HG02943 (cell line): ENCODE measurements around the gene AKT3.

Experiments
- ATAC-seq: cut with Tn5 transposase; IDR thresholded peaks from one replicate; pipeline ENCODE4 v1.9.1; 2021; ENCODE audit warnings: mild to moderate bottlenecking, low read depth, moderate library complexity; ENCODE audit not compliant: unreplicated experiment

Gene AKT3

DNA sequence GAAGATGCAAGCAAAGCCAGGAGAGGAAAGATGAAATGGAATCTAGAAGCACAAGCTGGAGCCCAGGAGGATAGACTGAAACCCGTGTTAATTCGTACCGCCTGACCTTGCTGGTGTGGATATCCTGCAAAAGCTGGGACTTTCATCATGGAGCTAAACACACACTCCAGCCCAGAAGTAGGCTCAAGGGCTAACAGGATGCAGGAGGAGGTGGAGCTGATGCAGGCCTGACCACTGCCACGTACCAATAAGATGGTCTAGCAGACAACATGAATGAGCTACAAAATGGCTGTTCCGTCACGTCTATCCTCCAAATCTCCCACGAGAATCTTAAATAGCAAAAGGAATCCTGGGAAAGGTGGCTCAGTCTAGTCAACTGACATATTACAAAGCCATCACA lies 323.9 kb downstream of the AKT3 start:
- no peak for ATAC-seq

DNA sequence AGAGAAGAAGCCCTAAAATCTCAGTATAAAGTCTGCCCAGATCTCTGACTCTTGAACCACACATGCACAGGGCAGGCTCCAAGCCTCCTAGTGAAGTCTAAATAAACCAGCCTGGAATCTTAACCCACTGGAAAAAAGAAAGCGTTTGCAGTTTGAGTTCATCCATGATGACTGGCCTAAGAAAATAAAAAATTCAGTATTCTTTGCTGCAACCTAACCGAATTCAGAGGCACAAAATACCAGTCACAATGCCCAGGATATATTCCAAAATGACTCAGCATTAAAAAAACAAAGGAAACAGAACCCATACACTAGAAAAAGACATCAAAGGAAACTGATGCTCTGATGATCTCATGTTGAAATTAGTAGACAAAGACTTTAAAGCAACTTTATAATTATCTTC lies 325.0 kb downstream of the AKT3 start:
- ATAC-seq: no peak

DNA sequence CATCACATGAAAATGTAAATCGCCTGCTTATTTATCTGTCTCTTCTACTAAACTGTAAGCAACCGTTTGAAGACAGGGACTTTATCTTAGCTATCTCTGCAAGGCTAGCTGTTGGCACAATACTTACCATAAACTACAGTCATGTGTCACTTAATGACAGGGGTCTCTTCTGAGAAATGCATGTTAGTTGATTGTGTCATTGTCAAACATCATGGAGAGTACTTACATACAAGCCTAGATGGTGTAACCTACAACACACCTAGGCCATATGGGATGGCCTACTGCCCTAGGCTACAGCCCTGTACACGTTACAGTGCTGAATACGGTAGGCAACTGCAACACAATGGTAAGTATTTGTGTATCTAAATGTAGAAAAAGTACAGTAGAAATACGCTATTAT lies 326.3 kb downstream of the AKT3 start:
- ATAC-seq: no peak

DNA sequence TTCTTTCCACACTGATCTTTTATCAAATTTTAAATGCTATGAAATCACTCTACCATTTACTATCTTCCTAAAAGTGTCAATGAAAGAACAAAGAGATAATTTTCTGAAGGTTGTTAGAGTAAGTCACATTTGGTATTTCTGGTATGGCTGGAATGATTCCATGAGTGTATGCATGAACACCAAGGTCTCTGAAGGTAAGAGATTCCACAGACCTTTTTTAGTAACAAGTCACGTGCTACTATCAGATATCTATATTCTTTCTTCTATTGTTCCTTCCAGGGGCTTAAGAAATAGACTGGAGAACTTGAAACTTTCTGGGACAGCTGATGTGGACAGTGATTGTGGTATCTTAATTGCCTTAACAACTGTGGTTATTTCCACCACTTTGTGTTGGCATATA lies 329.2 kb downstream of the AKT3 start:
- no peak for ATAC-seq

DNA sequence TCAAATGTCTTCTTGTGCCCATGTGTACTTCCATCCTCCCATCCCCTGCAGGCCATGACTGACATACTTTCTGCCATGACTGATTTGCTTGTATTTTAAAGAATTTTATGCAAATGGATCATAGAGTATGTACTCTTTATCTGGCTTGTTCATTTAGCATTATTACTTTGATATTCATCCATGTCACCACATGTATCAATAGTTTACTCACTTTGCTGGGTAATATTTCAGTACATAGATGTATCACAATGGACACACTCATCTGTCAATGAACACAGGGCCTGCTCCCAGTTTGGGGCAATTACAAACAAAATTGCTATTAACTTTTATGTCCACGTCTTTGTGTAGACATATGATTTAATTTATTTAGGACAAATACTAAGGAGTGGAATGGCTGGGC lies 335.1 kb downstream of the AKT3 start:
- ATAC-seq: no peak

DNA sequence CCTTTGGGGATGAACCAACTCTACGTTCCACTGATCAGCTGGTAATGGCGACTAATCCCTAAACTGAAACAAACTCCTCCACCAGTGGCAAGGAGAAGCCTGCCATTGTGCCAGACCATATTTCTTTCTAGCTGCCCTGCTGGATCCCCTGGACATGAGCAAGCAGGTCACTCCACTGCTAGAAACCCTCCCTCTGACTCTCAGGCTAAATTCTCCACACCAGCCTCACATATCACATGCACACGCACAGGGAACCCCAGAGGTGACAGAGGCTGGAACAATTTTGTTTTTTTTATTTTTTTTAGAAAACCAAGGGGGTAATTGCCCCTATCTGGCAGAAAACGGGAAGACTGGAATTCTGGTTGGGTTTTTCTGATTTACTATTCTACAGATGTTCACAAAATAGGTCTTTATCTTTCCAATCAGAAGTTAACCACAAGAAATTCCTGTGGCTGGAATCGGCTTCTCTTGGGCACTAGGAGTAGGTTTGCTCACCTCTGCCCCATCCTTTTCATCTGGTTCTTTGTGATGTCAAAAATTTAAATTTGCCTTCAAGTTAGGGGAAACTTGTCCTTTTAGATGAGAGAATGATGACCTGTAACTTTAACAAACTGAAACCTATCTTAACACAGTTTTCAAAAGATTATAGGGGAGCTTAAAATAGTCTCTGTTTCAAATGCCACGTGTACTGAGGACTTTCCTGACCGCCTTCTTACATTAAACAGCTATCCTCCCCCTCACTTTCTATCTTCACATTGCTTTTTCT lies 336.1 kb downstream of the AKT3 start:
- ATAC-seq: no peak

DNA sequence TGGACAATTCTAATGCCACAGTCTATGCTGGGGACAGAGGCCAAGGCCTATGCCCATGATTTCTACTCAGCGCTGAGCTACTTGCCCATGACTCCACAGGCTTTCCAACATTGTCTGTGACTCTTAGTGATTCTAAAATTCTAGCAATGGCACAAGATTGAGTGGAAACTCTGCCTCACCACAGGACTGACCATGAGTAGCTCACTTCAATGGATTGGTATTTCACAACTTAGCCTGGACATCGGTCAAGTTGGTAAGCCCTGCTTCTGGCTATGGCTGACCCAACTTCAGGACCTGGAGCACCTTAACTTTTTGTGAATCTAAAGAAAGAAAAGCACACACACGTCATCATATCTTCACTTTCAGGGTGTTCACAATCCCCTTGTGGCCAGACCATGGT lies 339.1 kb downstream of the AKT3 start:
- ATAC-seq: no peak

DNA sequence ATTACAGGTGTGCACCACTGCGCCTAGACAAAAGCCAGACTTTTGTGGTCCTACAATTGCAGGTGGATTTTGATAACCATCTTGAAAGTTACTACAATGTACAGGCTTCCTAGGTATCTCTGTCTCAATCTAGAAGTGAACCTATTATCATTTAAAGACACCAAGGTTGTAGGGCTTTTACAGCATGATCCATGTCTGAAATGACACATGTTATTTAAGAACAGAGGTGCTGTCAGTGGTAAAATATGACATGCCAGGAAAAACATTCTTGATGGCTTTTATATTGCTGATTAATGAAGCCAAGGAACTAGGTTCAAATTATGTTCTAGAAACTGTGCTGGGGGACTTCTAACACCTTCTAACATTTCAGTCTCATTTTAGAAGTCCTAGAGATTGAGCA lies 341.1 kb downstream of the AKT3 start:
- ATAC-seq: no peak

DNA sequence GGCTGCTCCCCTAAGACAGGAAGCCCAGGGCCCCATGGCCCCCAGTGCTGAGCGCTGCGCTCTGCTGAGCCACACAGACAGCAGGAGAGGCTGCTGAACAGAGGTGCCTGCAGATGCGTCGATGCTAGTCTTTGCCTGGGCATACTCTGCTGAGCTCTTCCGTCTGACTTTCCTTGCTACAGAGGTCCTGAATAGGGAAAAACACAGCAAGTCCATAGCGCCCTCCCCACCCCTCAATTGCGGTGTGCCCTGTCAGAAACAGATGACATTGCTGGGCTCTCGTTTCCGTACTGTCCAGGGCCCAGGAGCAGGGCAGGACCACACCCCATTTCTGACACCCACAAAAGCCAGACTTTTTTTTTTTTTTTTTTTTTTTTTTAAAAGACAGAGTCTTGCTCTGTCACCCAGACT lies 341.7 kb downstream of the AKT3 start:
- no peak for ATAC-seq

DNA sequence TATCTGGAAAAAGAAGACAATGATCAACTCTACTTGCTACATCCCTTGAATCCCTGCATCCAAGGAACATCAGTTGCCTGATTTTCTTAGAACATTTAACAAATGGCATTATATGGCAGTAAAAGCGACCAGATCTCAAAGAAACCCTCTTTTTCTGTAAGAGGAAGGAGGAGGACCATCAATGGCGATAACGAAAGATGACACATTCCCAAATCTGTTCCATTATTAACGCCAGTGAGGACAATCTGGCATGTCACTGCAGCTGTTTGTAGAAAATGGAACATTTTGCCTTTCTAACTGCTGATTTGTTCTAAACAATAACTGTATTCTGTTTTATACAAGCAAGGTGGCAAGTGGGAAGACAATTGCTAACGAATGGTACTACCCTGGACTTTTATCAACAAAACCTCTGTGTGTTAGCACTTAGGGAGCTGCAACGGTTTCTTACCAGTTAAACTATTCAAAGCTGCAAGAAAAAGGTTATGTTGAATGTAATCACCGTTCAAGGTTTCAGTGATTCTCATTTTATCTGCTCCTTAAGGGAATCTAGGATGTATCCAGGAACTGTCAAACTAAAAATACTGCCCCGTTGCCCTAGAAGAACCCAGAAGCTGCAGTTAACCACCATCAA lies 342.3 kb downstream of the AKT3 start:
- ATAC-seq: no peak

DNA sequence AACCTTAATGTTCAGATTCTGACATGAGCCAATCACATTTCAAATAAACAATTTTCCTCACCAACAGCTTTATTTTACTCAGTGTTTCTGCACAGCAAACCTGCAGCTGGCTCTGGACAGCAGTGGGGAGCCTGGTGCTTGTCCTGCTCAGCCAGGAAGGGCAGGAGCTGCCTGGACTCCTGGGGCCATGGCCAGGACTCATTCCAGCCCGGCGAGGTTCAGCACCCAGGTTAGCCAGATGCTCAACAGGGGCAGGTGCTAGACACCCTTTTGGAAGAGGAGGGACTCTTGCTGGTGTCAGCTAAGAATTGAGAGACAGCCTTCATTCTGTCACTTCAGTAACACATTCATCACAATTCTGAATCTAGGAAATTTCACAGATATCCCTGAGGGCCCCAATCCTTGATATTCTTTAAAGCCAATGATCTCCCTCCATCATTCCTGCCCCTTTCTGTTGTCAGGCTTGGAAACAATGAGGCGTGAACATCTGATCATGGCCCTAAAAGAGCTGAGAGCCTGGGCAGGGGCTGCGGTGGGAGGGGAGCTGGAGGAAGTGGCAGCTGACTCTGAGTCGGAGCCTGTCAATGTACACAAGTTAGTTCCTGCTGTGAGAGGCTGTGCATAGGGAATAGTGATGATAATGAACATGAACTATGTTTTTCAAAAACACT lies 342.9 kb downstream of the AKT3 start:
- ATAC-seq: no peak

DNA sequence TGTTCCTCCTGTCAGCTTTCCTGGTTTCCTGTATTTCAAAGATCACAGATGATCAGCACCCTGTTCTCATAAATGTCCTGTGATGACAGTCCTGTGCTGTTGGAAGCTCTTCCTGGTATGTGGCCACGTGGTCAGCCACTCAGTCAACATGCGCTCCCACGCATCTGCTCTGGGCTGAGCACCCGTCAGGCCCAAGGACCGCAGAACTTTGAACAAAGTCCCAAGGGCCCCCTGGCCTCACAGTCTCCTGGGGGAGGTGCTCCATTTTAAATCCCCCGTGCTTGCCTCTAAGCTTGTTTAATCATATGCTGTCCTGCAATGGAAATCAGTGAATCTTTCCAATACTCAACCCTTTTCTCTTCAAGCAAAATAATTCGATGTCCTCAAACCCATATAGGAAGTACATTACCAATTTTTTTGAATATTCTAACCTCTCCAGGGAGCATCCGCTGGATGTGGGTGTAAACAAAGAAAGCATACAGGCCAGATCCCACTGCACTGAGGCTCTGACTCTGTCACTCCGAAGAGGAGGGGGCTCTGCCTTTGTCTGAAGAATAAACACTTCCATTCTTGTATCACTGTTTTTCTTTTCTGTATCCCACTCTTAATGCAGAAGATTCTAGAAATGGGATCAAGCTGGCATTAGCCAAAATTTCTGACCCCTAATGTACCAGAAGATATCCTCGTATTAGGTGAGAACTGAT lies 343.9 kb downstream of the AKT3 start:
- peak; percentile 52 for ATAC-seq

DNA sequence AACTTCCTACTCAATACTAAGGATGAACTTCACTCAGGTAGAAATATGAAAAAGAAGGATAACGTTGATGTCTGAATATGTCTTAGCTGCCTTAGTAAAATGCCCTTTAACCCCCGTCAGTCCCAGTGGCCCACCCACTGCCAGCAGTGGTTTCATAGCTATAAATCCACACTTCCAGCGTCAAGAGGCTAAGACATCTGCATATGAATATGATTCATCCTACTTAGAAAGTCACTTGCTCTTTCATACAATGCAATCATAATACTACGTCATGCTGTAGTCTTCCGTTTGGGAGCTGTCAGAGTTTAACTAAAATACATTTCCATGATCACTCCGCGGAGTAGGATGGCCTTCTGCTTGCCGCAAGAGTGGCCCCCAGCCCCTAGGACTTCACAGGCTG lies 346.9 kb downstream of the AKT3 start:
- no peak for ATAC-seq

DNA sequence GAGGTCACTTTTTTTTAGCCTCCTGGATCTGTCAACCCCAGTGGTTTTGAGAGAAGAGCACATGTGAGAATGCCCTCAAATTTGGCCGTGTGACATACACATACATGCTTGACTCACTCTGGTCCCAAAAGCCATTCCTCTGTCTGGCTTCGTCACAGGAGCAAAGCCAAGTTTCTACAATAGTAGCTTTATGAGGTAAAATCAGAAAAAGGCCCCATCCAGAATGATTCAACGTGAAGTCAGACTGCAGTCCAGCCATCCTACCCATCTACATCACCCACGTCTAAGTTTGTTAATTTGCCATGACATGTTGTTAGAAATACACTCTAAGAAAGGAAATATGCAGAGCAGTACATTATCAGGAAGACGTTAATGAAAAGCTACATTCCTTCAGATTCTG lies 349.0 kb downstream of the AKT3 start:
- no peak for ATAC-seq

DNA sequence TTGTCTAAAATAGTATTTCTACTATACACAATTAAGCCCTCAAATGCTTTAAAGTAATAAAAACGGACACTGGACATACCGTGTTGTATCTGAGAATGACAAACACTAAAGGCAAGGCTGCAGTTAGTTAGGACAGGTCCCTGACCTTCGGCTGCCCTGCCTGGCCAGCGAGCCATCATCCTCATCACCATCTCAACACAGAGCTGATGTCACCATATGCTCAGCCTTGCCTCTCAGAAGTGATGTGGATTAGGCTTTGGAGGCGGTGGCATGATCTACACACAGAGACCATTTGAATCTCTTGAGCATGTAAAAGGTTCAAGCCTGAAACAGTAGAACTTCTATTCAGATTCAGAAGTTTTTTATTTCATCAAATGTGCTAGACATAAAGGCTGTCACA lies 349.5 kb downstream of the AKT3 start:
- no peak for ATAC-seq

DNA sequence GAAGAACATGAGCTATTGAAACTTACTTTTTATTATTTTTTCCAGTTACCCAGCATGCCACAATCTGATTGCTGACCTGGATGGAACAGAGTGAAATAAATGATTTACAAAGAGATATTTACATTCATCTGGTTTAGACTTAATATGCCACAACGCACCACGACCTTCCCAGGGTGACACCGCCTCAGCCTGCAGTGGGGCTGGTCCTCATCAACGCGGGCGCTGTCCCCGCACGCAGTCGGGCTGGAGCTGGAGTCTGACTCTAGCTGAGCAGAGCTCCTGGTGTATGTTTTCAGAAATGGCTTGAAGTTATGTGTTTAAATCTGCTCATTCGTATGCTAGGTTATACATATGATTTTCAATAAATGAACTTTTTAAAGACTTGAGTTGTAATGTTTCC lies 350.3 kb downstream of the AKT3 start:
- no peak for ATAC-seq

DNA sequence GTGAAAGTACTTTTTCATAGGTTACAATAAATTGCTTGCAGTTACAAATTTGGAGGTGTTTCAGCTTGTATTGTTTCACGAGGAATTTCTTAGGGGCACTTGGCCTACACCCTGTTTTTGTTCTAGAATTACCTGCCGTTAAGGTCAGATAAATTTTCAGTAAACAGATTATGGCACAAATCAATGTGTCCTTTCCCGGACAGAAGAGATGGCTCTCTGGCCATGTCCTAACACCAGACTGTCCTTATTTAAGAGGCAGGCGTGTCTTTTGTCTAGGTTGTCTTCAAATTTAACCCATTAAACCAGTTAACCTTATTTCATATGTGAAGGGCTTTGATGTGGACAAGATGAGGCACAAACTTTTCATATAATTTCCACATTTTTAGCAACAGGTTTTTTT lies 350.8 kb downstream of the AKT3 start:
- no peak for ATAC-seq

DNA sequence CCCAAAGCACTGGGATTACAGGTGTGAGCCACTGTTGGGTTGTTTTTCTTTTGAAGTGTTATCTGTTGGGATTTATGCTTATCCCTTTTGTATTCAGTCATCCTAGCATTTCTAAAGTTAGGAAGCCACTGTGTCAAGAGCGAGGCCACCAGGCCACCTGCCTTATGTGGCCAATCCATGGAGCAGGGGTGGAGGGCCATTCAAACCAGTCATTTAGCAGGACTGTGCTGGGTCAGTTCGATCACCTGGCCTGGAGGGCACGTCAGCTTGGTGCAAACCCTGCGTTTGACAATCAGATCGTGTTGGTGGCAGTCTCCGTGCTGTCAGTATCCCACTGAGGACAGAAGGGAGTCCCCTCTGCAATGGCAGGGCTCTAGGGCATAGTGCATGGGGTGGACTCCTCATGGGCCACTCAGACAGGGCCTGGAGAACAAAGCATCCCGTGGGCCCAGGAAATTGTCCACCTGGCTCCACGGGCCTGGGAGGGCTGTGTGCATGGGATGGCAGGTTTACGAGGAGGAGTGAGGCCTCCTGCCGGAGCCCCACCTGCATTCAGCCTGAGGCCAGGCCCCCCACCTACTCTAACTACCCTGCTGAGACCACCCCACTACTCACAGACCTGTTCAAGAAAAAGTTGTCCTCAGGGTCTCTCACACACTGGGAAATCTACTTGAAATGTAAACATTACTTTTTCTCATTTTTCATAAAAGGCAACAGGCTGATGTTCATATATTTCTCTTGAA lies 351.9 kb downstream of the AKT3 start:
- no peak for ATAC-seq

DNA sequence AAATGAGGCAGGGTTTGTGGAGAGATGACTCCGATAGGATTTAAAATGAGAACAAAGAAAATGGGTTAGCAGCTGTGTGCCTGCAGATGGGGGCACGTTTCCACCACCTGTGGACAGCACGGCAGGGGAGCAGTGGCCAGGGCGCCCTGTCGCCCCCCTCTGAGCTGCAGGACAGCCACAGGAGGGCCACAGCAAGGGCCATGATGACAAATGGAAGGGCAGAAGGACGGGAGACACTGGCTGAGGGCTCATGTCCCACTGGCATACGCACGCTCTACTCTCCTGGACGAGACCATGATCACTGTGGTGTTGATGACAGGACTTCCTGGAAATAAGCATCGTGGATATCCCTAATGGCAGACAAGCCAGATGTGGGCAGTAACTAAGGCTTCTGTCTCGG lies 353.2 kb downstream of the AKT3 start:
- no peak for ATAC-seq

DNA sequence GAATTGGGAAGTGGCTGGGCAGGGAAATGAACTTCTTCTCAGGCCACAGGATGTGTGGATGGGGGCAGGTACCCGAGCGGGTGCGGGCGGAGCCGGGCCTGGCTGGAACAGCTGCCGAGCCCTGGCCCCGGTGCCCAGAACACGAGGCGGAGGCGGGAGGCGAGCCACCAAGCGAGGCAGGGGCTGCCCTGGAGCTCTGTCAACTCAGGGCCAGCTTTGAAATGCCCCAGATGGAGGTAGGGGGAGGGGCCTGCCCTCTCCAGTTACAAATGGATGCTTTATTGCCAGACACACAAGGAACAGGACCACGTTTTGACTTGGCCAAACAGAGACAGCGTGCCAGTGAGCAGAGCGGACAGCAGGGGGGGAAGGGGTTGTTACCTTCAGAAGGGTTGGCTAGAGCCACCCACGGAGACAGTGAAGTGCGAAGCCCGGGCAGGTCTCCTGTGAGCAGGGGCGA lies 353.8 kb downstream of the AKT3 start:
- no peak for ATAC-seq
